ENCODE results near the gene HES3. TPM values are rescaled to one million over a fixed set of nuclear protein-coding genes. Genes with fewer than 3 reads are reported as not detected.

HES3 gene
- total and polyA plus RNA-seq, 2 donors (not counting 1 experiment from before 2014, with no cell fraction given): not detected

- H3K27ac Mint-ChIP-seq: no peak overlapping the region
- peaks cover 0 to 64% (median 21%) of the 10 kb centered on the region in 4 experiments for H3K27me3 ChIP-seq (replicated peaks in 1 of 4; ENCODE audit: control extremely low read depth in 1 of 4, control insufficient read depth in 3 of 4, insufficient read depth in 4 of 4, low read length in 3 of 4)
- H3K9me3 ChIP-seq (ENCODE audit: control extremely low read depth in 1 of 3, control insufficient read depth in 2 of 3, insufficient read depth in 1 of 3, low read length in 2 of 3): peaks cover 0 to 17% (median 0%) of the 10 kb centered on the region in 3 donors
- no peak overlapping the region for H3K4me3 Mint-ChIP-seq
- intact Hi-C loops (cut with micrococcal nuclease): loop anchor here (5.0 kb wide), 1 partner anchor 93 kb away; no protein-coding TSS in a partner anchor
- no peak overlapping the region for H2AFZ ChIP-seq (ENCODE audit: insufficient read depth, low read depth, low read length, poor library complexity, severe bottlenecking)
- H3K4me1 ChIP-seq (ENCODE audit: control insufficient read depth in 2 of 2, insufficient read depth in 2 of 2, low read length in 2 of 2): peaks cover 19 to 23% of the 10 kb centered on the region in 2 donors
- H3K4me3 ChIP-seq (ENCODE audit: control extremely low read depth in 1 of 5, extremely low read depth in 1 of 5, insufficient read depth in 1 of 5, low read depth in 2 of 5, low read length in 4 of 5): no peak overlapping the region
- H4K20me1 ChIP-seq (ENCODE audit: control insufficient read depth, insufficient read depth, low read length, poor library complexity, severe bottlenecking): peaks cover 6% of the 10 kb centered on the region
- no peaks in the 10 kb centered on the region for H3K9me3 Mint-ChIP-seq (ENCODE audit: insufficient read depth)
- ChIA-PET POLR2A (interaction anchor here (0.6 kb wide), 1 partner anchor 18 kb away, joined by 10 read pairs; no protein-coding TSS in a partner anchor), CTCF (interaction anchor here (0.9 to 1.5 kb wide), 3 partner anchors 9 to 189 kb away, joined by 3 to 5 read pairs (median 3); no protein-coding TSS in a partner anchor)
- H3K4me2 ChIP-seq (replicated peaks; ENCODE audit: low read depth, low read length, poor library complexity, severe bottlenecking): peak overlapping the region; percentile 46
- H3K27ac ChIP-seq (ENCODE audit: low read length in 2 of 2): no peak overlapping the region
- no peak overlapping the region for H3K9ac ChIP-seq (ENCODE audit: low read length)
- no peaks in the 10 kb centered on the region for H3K36me3 ChIP-seq (replicated peaks in 1 of 2; ENCODE audit: control extremely low read depth in 1 of 2, control insufficient read depth in 1 of 2, extremely low read depth in 1 of 2, insufficient read depth in 2 of 2, low read length in 1 of 2)
- H3K4me1 Mint-ChIP-seq: peaks cover 13% of the 10 kb centered on the region
- no peak for ATAC-seq (ENCODE audit: low read depth)
- peaks cover 44% of the 10 kb centered on the region for H3K27me3 Mint-ChIP-seq
- no peaks in the 10 kb centered on the region for H3K79me2 ChIP-seq (ENCODE audit: control insufficient read depth, insufficient read depth, low read length)
- no peak for DNase-seq
- no peak for TF ChIP-seq EZH2 (IDR thresholded peaks at IDR 0.05; ENCODE audit: borderline replicate concordance, insufficient read depth, low read depth, low read length, poor library complexity, severe bottlenecking)
- TF ChIP-seq CTCF (IDR thresholded peaks at IDR 0.05): no peak
- 11% methylated on average over 95 of the region's 96 CpGs for WGBS (ENCODE audit: insufficient coverage)
Measured at GRCh38 chr1:6248932-6249738, 5.2 kb downstream of the HES3 start.
